Measurements from ENCODE around the gene HP1BP3. TPM values are rescaled to one million over a fixed set of nuclear protein-coding genes. Genes with fewer than 3 reads are reported as not detected.

Gene HP1BP3
- total RNA-seq, 3 donors from 2014 or later (not counting 1 experiment from before 2014, with no cell fraction given): 243 to 296 (median 274) TPM

GRCh38 chr1:20786253-20787028 lies 666 bp downstream of the HP1BP3 start:
- DNase-seq (peak; percentile 93 to 98), ATAC-seq (peak; percentile 73 to 86 (median 78))
- under 1% methylated on average over 102 of the region's 102 CpGs for WGBS (ENCODE audit: insufficient coverage)
- H3K36me3 Mint-ChIP-seq: no peaks in the 10 kb centered on the region
- no peaks in the 10 kb centered on the region for H3K9me3 ChIP-seq (ENCODE audit: control insufficient read depth, insufficient read depth, low read length)
- no peaks in the 10 kb centered on the region for H3K27me3 Mint-ChIP-seq (ENCODE audit: low read depth in 2 of 2)
- no peak for TF ChIP-seq CTCF (IDR thresholded peaks at IDR 0.05)
- H3K27ac ChIP-seq (ENCODE audit: low read length): peak overlapping the region; percentile 92
- no peaks in the 10 kb centered on the region for H3K27me3 ChIP-seq (ENCODE audit: control insufficient read depth, insufficient read depth, low read length)
- intact Hi-C loops (cut with micrococcal nuclease): loop anchor here (2.0 to 5.0 kb wide), 2 partner anchors 90 to 391 kb away; partner anchors contain the start of gene EIF4G3
- peaks cover 17% of the 10 kb centered on the region for H3K4me1 ChIP-seq (ENCODE audit: control insufficient read depth, insufficient read depth, low read length)
- no peaks in the 10 kb centered on the region for H3K36me3 ChIP-seq (ENCODE audit: control insufficient read depth, insufficient read depth, low read length)
- H3K4me3 ChIP-seq (ENCODE audit: low read length): peak overlapping the region; percentile 77
- H3K27ac Mint-ChIP-seq: peak overlapping the region; percentile 97 to 98
- no peaks in the 10 kb centered on the region for H3K9me3 Mint-ChIP-seq
- peaks cover 34 to 35% of the 10 kb centered on the region in 2 donors for H3K4me1 Mint-ChIP-seq
- H3K4me3 Mint-ChIP-seq: peak overlapping the region; percentile 99

- peak overlapping the region; percentile 99 for H3K4me3 Mint-ChIP-seq
- no peaks in the 10 kb centered on the region for H3K9me3 Mint-ChIP-seq
- WGBS (ENCODE audit: insufficient coverage): 0% methylated on average over 16 of the region's 16 CpGs
- no peaks in the 10 kb centered on the region for H3K36me3 Mint-ChIP-seq
- intact Hi-C loops (cut with micrococcal nuclease): loop anchor here (2.0 to 5.0 kb wide), 2 partner anchors 89 to 391 kb away; partner anchors contain the start of gene EIF4G3
- peak overlapping the region; percentile 97 to 98 for H3K27ac Mint-ChIP-seq
- no peaks in the 10 kb centered on the region for H3K36me3 ChIP-seq (ENCODE audit: control insufficient read depth, insufficient read depth, low read length)
- TF ChIP-seq CTCF (IDR thresholded peaks at IDR 0.05): no peak
- peak in 2 of 3 donors; percentile 2 to 7 for ATAC-seq
- no peaks in the 10 kb centered on the region for H3K27me3 Mint-ChIP-seq (ENCODE audit: low read depth in 2 of 2)
- peaks cover 40 to 41% of the 10 kb centered on the region in 2 donors for H3K4me1 Mint-ChIP-seq
- H3K9me3 ChIP-seq (ENCODE audit: control insufficient read depth, insufficient read depth, low read length): no peaks in the 10 kb centered on the region
- H3K27ac ChIP-seq (ENCODE audit: low read length): peak overlapping the region; percentile 75
- no peaks in the 10 kb centered on the region for H3K27me3 ChIP-seq (ENCODE audit: control insufficient read depth, insufficient read depth, low read length)
- peaks cover 17% of the 10 kb centered on the region for H3K4me1 ChIP-seq (ENCODE audit: control insufficient read depth, insufficient read depth, low read length)
- no peak for DNase-seq
- peak overlapping the region; percentile 77 for H3K4me3 ChIP-seq (ENCODE audit: low read length)
Measured at GRCh38 chr1:20785907-20786252, 1.2 kb downstream of the HP1BP3 start.

- no peaks in the 10 kb centered on the region for H3K9me3 ChIP-seq (ENCODE audit: control insufficient read depth, insufficient read depth, low read length)
- no peaks in the 10 kb centered on the region for H3K4me1 ChIP-seq (ENCODE audit: control insufficient read depth, insufficient read depth, low read length)
- Mint-ChIP-seq H3K36me3 (peaks cover 7% of the 10 kb centered on the region), H3K27me3 (ENCODE audit: low read depth in 2 of 2) (no peaks in the 10 kb centered on the region), H3K4me3 (no peak overlapping the region), H3K4me1 (peaks cover 14 to 15% of the 10 kb centered on the region in 2 donors), H3K27ac (peak overlapping the region in 1 of 2 donors; percentile 5), H3K9me3 (no peaks in the 10 kb centered on the region)
- no peak overlapping the region for H3K27ac ChIP-seq (ENCODE audit: low read length)
- intact Hi-C loops (cut with micrococcal nuclease): no loop called here
- no peak for TF ChIP-seq CTCF (IDR thresholded peaks at IDR 0.05)
- ATAC-seq (no peak), DNase-seq (no peak)
- no peaks in the 10 kb centered on the region for H3K27me3 ChIP-seq (ENCODE audit: control insufficient read depth, insufficient read depth, low read length)
- WGBS (ENCODE audit: insufficient coverage): 83% methylated on average over 1 of the region's 4 CpGs
- no peak overlapping the region for H3K4me3 ChIP-seq (ENCODE audit: low read length)
- H3K36me3 ChIP-seq (ENCODE audit: control insufficient read depth, insufficient read depth, low read length): peaks cover 74% of the 10 kb centered on the region
Measured at GRCh38 chr1:20775700-20776099, 11.4 kb downstream of the HP1BP3 start.

Data from natural killer cell (primary cell).